IPS-15b (cell line): Measurements from ENCODE around the gene DPP10.

Source experiments
- H3K27me3 ChIP-seq: one replicate; pipeline ENCODE4 v1.6.1; 2013; ENCODE audit warnings: low read length; ENCODE audit not compliant: control insufficient read depth, insufficient read depth
- H3K36me3 ChIP-seq: one replicate; pipeline ENCODE4 v1.6.1; 2013; ENCODE audit warnings: low read length; ENCODE audit not compliant: control insufficient read depth, insufficient read depth
- H3K4me1 ChIP-seq: one replicate; pipeline ENCODE4 v1.6.1; 2013; ENCODE audit warnings: mild to moderate bottlenecking, low read length; ENCODE audit not compliant: control insufficient read depth, insufficient read depth
- H3K4me3 ChIP-seq: one replicate; pipeline ENCODE4 v1.5.1; 2013; ENCODE audit warnings: low read depth, low read length
- H3K9ac ChIP-seq: one replicate; pipeline ENCODE4 v1.6.1; 2013; ENCODE audit warnings: low read depth, mild to moderate bottlenecking, low read length
- H3K9me3 ChIP-seq: one replicate; pipeline ENCODE4 v1.6.1; 2013; ENCODE audit warnings: mild to moderate bottlenecking, low read length; ENCODE audit not compliant: control insufficient read depth, insufficient read depth

DPP10 gene

DNA sequence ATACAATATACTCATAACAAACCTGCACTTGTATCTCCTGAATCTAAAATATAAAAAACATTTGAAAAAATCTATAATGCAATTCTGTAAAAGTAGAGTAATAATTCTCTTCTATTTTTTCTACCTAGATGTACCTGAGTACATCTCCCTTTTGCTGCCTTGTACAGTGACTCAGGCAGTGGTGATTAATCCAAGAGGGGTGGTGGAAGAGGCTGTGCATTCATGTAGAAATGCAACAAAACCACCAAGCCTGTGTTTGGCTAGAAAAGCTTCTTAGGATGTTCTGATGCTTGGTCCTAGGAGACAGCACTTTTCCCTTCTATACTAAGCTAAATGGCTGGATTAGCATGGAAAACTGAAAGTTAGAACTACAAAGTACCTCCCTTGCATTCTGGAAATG, 245.8 kb downstream of the DPP10 start:
- Histone ChIP-seq H3K27me3 (no peaks in the 10 kb centered on the region), H3K4me1 (peaks cover 23% of the 10 kb centered on the region), H3K4me3 (no peak overlapping the region), H3K9ac (no peak overlapping the region), H3K36me3 (no peaks in the 10 kb centered on the region), H3K9me3 (no peaks in the 10 kb centered on the region)

DNA sequence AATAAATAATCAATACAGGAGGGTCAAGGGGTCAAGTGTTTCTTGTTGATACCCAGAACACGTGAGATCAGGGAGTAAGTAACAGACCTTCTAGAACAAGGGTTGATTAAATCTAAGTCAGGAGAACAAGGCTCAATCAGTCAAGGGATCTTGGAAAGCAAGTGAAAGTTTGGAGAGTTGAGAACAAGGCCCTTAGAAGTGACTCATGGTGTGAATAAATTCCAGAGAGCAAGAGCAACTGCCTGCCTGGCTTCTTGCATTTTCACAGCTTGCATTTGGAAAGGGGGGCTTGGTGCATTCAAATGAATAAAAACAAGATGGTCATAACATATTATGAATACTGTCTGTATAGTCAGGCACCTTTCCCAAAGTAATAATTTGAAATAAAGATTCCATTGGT, 256.1 kb downstream of the DPP10 start:
- H3K36me3 ChIP-seq: no peaks in the 10 kb centered on the region
- no peaks in the 10 kb centered on the region for H3K27me3 ChIP-seq
- H3K9ac ChIP-seq: no peak overlapping the region
- no peak overlapping the region for H3K4me3 ChIP-seq
- peaks cover 2% of the 10 kb centered on the region for H3K4me1 ChIP-seq
- H3K9me3 ChIP-seq: no peaks in the 10 kb centered on the region

- no peak overlapping the region for H3K9ac ChIP-seq
- H3K4me1 ChIP-seq: peaks cover 2% of the 10 kb centered on the region
- no peaks in the 10 kb centered on the region for H3K36me3 ChIP-seq
- H3K27me3 ChIP-seq: no peaks in the 10 kb centered on the region
- no peak overlapping the region for H3K4me3 ChIP-seq
- H3K9me3 ChIP-seq: no peaks in the 10 kb centered on the region
These were observed 257.0 kb downstream of the DPP10 start for GRCh38 chr2:114699423-114699944.

- Histone ChIP-seq H3K27me3 (no peaks in the 10 kb centered on the region), H3K9me3 (no peaks in the 10 kb centered on the region), H3K9ac (no peak overlapping the region), H3K4me3 (no peak overlapping the region), H3K4me1 (peaks cover 2% of the 10 kb centered on the region), H3K36me3 (no peaks in the 10 kb centered on the region)
These were observed 258.0 kb downstream of the DPP10 start for GRCh38 chr2:114700440-114700839.

- Histone ChIP-seq H3K36me3 (no peaks in the 10 kb centered on the region), H3K27me3 (no peaks in the 10 kb centered on the region), H3K9ac (no peak overlapping the region), H3K9me3 (no peaks in the 10 kb centered on the region), H3K4me3 (no peak overlapping the region), H3K4me1 (peaks cover 14% of the 10 kb centered on the region)
These were observed 267.8 kb downstream of the DPP10 start for GRCh38 chr2:114709936-114710850.

GRCh38 chr2:114714313-114714712, 271.9 kb downstream of the DPP10 start:
- Histone ChIP-seq H3K4me3 (no peak overlapping the region), H3K27me3 (no peaks in the 10 kb centered on the region), H3K9me3 (no peaks in the 10 kb centered on the region), H3K4me1 (peaks cover 13% of the 10 kb centered on the region), H3K9ac (no peak overlapping the region), H3K36me3 (no peaks in the 10 kb centered on the region)

DNA sequence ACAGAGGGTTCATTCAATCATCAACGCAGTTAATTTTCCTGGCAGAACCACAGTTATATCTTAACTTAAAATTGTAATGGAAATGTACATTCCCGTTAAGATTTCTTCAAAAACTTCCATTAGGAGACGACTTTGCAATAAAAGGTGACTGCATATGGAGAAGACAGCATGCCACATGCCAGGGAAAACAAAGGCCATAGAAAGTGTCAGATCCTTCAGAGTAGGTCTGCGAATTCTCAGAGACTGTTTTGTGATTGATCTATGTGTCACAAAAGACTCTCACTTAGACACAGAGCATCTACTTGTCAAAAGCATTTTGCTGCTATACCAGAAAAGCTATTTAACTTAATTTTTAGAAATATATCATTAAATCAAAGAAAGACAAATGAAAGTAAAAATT, 274.6 kb downstream of the DPP10 start:
- H3K27me3 ChIP-seq: no peaks in the 10 kb centered on the region
- no peaks in the 10 kb centered on the region for H3K9me3 ChIP-seq
- H3K36me3 ChIP-seq: no peaks in the 10 kb centered on the region
- peaks cover 3% of the 10 kb centered on the region for H3K4me1 ChIP-seq
- no peak overlapping the region for H3K4me3 ChIP-seq
- H3K9ac ChIP-seq: no peak overlapping the region

DNA sequence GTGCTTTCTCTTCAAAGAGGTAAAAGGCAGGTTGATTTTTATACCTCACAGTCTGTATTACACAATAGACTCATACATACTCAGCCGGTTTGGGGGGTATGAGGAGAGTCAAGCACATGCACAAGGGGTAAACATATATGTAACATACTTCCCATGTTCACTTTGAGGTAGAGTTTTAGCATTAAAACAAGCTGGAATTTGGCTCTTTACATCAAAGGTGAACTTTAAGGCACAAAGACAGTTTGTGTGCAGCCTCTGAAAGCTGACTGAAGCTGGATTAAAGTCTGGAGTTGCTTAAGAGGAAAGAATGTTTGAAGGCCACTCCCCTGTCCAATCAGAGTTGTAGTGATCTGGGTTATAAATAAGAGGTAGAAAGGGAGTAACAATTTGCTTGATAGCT, 282.0 kb downstream of the DPP10 start:
- no peaks in the 10 kb centered on the region for H3K36me3 ChIP-seq

GRCh38 chr2:114727012-114727411, 284.6 kb downstream of the DPP10 start:
- Histone ChIP-seq H3K4me3 (no peak overlapping the region), H3K27me3 (no peaks in the 10 kb centered on the region), H3K9ac (no peak overlapping the region), H3K9me3 (no peaks in the 10 kb centered on the region), H3K4me1 (no peaks in the 10 kb centered on the region), H3K36me3 (no peaks in the 10 kb centered on the region)

More for the DNA sequence above, 282.0 kb downstream of the DPP10 start:
- H3K9ac ChIP-seq: no peak overlapping the region
- no peaks in the 10 kb centered on the region for H3K27me3 ChIP-seq
- no peak overlapping the region for H3K4me3 ChIP-seq
- no peaks in the 10 kb centered on the region for H3K4me1 ChIP-seq
- no peaks in the 10 kb centered on the region for H3K9me3 ChIP-seq

- Histone ChIP-seq H3K9me3 (no peaks in the 10 kb centered on the region), H3K4me1 (no peaks in the 10 kb centered on the region), H3K36me3 (no peaks in the 10 kb centered on the region), H3K9ac (no peak overlapping the region), H3K4me3 (no peak overlapping the region), H3K27me3 (no peaks in the 10 kb centered on the region)
These were observed 285.9 kb downstream of the DPP10 start for GRCh38 chr2:114728372-114728771.

GRCh38 chr2:114729026-114729425, 286.6 kb downstream of the DPP10 start:
- Histone ChIP-seq H3K4me3 (no peak overlapping the region), H3K9me3 (no peaks in the 10 kb centered on the region), H3K27me3 (no peaks in the 10 kb centered on the region), H3K36me3 (no peaks in the 10 kb centered on the region), H3K9ac (no peak overlapping the region), H3K4me1 (no peaks in the 10 kb centered on the region)

GRCh38 chr2:114735126-114735525, 292.7 kb downstream of the DPP10 start:
- no peaks in the 10 kb centered on the region for H3K36me3 ChIP-seq
- H3K9ac ChIP-seq: no peak overlapping the region
- no peaks in the 10 kb centered on the region for H3K27me3 ChIP-seq
- H3K9me3 ChIP-seq: no peaks in the 10 kb centered on the region
- no peak overlapping the region for H3K4me3 ChIP-seq
- no peaks in the 10 kb centered on the region for H3K4me1 ChIP-seq
